Measurements from ENCODE around the gene FRRS1. TPM values are rescaled to one million over a fixed set of nuclear protein-coding genes. Genes with fewer than 3 reads are reported as not detected.

The FRRS1 gene
- 3.7 and 6.8 TPM in 2 replicates for total RNA-seq (2014; rRNA removed; shearing (Covaris generic))
- polyA plus RNA-seq (2016; fragmentation: Nextera tagmentation; extraction: Ambion mirVana): 0.09 and 0.34 TPM in 2 replicates
- long read RNA-seq: 0 reads

DNA sequence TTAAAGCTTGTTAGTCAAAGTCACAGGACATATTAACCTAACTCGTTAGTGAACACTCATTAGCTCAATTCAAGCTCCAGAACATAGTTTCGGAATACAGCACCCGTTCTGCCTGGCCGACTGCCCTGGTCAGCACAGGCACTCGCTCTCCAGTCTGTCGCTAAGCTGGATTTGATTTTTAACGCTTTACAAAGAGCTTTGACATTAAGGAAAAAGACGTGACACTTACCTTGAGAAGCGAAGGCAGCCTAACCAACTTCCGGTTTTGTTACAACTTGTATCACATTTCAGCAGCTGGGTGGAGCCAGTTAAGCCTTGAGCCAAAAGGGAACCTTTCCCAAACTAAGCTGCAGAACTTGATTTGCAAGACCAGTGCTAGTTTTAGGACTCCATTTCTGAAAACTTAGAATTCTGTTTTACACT lies at the start of gene FRRS1:
Gene FRRS1, minus strand, starts transcription at position 258 of the 423 bp plus-strand sequence. CDS start 17,867 bp downstream, outside the sequence.
- Mint-ChIP-seq H3K9me3 (no peaks in the 10 kb centered on the region), H3K36me3 (ENCODE audit: low read depth) (no peaks in the 10 kb centered on the region), H3K4me1 (peaks cover 34% of the 10 kb centered on the region), H3K4me3 (peak within 1 kb of the TSS; percentile 90), H3K27me3 (ENCODE audit: insufficient read depth, low read depth, poor library complexity) (no peaks in the 10 kb centered on the region), H3K27ac (peak within 1 kb of the TSS; percentile 90)
- Histone ChIP-seq H3K36me3 (ENCODE audit: insufficient read depth) (no peaks in the 10 kb centered on the region), H3K79me2 (replicated peaks; ENCODE audit: insufficient read depth) (no peaks in the 10 kb centered on the region), H3K4me2 (peak within 1 kb of the TSS; percentile 77), H3F3A (replicated peaks; ENCODE audit: low read depth) (0 out of 2 replicates have a peak, but pooled peaks cover 3% of the 10 kb centered on the region), H4K20me1 (replicated peaks; ENCODE audit: insufficient read depth) (no peaks in the 10 kb centered on the region), H2AFZ (no peak within 1 kb of the TSS; the same call in 1 of the 2 replicates), H3K4me1 (ENCODE audit: insufficient read depth) (peaks cover 6% of the 10 kb centered on the region; the same call in 1 of the 2 replicates), H3K9me2 (ENCODE audit: insufficient read depth) (no peaks in the 10 kb centered on the region), H3K27me3 (ENCODE audit: insufficient read depth) (no peaks in the 10 kb centered on the region), H3K4me3 (peak within 1 kb of the TSS; percentile 56), H3K27ac (ENCODE audit: low read depth) (peak within 1 kb of the TSS; percentile 65)
- DNase-seq (ENCODE audit: low spot score) (peak; percentile 92), ATAC-seq (peak; percentile 91)
- no peak for TF ChIP-seq REST (IDR thresholded peaks at IDR 0.05; ENCODE audit: unreplicated experiment)
- TF ChIP-seq ZNF462 (CRISPR knock-in tag; IDR thresholded peaks at IDR 0.05): no peak
- TF ChIP-seq POLR2AphosphoS5 (IDR thresholded peaks at IDR 0.05; ENCODE audit: low read depth): peak; percentile 49; the same call in 1 of the 2 replicates
- TF ChIP-seq ZNF114 (CRISPR knock-in tag; IDR thresholded peaks at IDR 0.05): no peak
- no peak for TF ChIP-seq EZH2phosphoT487 (IDR thresholded peaks at IDR 0.05; ENCODE audit: unreplicated experiment)
- TF ChIP-seq CTCF (conservative IDR thresholded peaks at IDR 0.05; ENCODE audit: low read depth in 2 of 2): no peak
